Stimulated activated CD4-positive, alpha-beta T cell treated with anti-CD3 and anti-CD28 coated beads, TNF-alpha, amount 100 ng/mL, for 24 hours (primary cell): Measurements from ENCODE around the gene SPATA31A3.
"Not testable (repeated sequence)": the region's sequence is repeated elsewhere in the genome, so short reads cannot be mapped to it uniquely, and the experiment has no call there.

ENCODE experiments used
- DNase-seq, 3 experiments: peaks; one replicate each; pipeline ENCODE4 v3.0.0-alpha.2; 2020; ENCODE audit warnings: low read depth in 3 of 3

SPATA31A3 gene

DNA sequence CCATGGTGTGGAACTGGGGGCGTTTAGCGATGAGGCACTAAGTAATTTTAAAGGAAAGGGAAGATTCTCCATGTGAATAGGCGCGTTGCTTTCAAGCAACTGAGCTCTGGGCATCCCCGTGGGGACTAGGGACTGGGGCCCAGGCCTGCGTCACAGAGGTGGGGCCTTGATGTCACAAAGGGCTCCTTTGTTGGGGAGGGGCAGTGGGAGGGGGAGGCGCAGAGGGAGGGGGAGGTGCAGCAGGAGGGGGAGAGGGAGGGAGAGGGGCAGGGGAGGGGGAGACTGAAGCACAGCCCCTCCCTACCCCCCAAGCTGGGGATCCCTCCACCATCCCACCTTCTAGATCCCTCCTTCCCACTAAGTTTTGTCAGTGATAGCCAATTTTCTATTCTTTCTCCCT lies at the start of gene SPATA31A3:
Gene SPATA31A3 (minus strand): TSS at position 101 of the 400 bp plus-strand sequence. CDS start 29 bp downstream, at position 72.
- not testable (repeated sequence) for DNase-seq

DNA sequence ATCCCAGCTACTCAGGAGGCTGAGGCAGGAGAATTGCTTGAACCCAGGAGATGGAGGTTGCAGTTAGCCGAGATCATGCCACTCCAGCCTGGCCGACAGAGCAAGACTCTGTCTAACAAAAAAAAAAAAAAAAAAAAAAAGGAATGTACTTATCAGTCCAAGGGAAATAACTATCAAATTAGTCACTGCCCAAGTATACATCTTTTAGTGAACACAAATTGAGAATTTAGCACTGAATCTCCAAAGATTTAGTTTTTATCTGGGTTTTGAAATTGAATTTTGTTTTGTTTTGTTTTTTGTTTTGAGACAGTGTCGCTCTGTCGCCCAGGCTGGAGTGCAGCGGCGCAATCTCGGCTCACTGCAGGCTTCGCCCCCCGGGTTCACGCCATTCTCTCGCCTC lies 39.8 kb downstream of the SPATA31A3 start:
- not testable (repeated sequence) for DNase-seq

DNA sequence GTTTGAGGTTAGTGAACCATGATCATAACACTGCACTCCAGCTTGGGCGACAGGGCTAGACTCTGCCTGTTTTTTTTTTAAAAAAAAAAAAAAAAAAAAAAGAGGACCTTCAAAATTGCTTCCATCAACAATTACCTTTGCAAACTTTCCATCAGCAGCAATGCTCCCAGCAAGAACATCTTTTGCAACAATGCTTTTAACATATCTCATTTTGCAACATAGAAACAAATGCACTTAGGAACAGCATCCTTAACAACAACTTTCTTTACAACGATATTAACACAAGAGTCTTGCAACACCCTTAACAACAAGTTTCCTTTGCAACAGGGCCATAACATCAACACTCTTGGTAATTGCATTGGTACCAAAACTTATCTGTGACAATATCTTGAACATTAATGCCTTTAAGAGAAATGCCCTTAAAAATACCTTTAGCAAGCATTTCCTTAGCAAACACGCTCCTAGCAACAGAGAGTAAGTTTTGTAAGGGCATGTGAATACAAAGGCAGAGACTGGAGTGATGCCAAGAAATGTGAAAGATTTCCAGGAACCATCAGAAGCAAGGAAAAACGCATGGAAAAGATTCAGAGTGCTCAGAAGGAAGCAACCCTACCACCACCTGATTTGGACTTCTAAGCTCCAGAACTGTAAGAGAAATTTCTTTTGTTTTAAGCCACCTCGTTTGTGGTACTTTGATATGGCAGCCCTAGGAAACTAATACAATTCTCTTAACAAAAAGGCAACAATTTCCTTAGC lies 49.8 kb downstream of the SPATA31A3 start:
- not testable (repeated sequence) for DNase-seq

DNA sequence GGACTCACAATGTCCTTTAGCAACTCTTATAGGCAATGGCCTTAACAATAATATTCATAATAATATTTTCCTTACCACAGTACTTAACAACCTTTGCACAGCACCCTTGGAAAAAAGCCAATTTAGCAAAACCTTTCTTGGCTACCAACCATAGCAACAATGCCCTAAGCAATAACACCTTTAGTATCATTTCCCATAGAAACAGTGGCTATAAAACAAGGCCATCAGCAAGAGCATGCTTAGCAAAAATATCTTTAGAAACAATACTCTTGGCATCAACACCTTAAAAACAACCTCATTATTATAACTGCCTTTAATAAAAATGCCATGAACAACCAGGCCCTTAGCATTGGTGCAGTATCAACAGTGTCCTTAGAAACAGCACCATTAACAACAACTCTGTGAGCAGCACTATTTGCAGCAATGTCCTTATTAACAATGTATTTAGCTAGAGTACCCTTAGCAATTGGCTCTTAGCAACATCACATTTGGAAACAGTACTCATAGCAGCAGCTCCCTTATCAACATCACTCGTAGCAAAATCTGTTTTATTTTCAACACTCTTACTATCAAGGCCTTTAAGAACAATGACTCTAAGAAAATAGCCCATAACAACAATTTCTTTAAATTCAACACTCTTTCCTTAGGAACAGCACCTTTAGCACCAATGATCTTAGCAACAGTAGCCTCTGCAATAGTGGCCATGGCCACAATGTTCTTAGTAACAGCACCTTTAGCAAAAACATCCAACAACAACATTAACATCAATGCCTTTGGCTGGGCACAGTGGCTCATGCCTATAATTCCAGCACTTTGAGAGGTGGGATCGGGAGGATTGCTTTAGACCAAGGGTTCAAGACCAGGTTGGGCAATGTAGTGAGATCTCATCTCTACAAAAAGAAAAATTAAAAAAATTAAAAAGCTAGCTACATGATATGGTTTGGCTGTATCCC lies 52.2 kb downstream of the SPATA31A3 start:
- not testable (repeated sequence) for DNase-seq

DNA sequence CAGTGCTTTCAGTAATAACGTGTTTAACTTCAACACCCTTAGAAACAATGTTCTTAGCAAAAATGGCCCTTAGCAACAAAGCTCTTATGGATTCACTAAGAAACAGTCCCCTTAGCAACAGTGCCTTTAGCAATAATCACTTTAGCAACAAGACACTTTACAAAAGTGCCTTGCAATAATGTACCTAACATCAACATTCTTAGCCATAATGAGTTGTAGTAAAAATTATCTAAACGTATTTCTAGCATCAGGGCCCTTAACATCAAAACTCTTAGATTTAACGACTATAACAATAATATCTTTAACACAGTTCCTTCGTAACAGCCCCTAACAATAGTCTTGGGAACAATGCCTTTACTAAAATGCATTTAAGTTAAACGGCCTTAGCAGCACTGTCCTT lies 54.0 kb downstream of the SPATA31A3 start:
- DNase-seq = not testable (repeated sequence)

- not testable (repeated sequence) for DNase-seq
Measured at GRCh38 chr9:66937662-66938061, 54.7 kb downstream of the SPATA31A3 start.
